NCI-H1105 (cell line): Measurements from ENCODE around the gene GGTLC1.
"Not testable (repeated sequence)": the region's sequence is repeated elsewhere in the genome, so short reads cannot be mapped to it uniquely, and the experiment has no call there.

Experiments
- DNase-seq: peaks from one replicate; lab custom pipeline; 2025; lab: John Stamatoyannopoulos, UW

Gene GGTLC1

DNA sequence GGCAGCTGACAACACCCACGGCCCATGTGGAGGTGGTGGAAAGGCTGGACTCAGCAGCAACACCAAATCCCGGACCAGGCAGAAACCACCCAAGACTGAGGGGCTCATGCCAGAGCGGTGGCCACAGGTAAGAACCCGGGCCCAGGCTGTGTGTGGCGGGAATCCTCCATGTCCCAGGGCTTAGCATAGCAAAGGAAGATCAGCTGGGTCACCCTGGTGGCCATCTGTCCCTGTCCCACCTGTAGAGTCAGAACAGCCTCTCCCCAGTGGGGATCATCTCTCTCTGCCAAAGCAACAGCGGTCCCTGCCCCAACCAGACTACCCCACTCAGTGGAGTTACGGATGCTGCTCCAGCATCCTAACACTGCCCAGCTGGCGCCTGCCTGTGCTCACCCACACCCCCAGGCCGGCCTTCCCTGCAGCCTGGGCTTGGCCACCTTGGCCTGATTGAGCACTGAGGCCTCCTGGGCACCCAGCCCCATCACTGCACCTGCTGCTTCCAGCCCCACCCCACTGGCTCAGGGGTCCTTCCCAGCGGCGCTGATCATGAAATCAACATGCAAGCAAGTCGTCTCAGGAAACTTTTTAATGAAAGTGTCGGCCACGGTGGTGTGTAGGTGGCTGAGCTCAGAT lies 5.5 kb upstream of the GGTLC1 start:
- DNase-seq = not testable (repeated sequence)

DNA sequence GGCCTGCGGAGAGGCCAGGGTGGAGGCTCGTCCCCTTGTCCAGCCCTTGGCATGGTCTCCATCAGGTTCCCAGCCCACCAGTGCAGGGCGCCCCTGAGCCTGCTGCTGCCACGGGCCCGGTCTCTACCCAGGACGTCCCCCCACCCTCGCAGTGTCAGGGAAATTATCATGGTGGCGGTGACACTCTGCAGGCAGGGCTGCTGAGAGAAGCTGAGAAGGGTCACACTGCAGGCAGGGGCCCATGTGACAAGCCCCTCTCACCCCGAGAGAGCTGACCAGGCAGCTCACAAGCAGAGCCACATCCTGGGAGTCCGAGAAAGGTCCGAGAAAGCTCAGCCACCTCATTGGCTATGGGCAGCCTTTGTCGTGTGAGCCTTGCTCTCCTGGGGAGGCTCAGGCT lies 4.9 kb upstream of the GGTLC1 start:
- DNase-seq = not testable (repeated sequence)

GRCh38 chr20:23990296-23990695 lies 1.7 kb upstream of the GGTLC1 start:
- not testable (repeated sequence) for DNase-seq

GRCh38 chr20:23988966-23989365 lies 387 bp upstream of the GGTLC1 start:
- DNase-seq = not testable (repeated sequence)

DNA sequence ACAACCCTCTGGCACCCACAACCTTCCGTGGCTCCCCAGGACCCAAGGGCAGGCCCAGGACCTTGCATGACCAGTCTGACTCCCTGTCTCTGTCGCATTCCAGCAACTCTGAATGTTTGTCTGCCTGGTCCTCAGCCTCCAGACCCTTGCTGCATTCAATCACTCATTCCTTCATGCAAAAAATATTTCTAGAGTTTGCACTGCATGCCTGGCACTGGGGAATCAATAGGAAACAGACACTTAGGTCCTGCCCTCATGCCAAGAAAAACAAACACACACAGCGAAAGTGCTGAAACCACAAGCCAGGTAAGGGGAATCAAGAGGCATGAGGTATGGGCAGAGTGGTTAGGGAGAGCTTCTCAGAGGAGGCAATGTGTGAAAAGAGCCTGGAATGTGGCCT lies 1.9 kb downstream of the GGTLC1 start:
- not testable (repeated sequence) for DNase-seq

DNA sequence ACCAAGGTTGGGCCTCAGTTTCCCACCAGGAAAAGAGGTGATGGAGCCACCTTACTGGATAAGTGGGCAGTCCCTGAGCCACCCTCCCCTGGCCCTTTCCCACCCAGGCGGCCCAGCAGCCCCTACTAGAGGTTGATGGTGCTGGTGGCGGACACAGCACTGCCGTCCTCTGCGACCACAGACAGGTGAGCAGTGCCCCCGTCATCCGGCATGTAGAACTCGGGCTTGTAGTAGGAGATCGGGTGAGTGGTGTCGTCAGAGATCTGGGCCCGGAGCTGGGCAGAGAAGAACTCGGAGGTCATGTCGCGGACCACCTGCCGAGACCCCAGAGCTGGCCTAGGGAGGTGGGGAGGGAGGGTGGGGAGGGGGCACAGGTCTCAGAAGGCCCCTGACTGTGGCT lies 2.3 kb downstream of the GGTLC1 start:
- not testable (repeated sequence) for DNase-seq

- DNase-seq = not testable (repeated sequence)
Measured at GRCh38 chr20:23985790-23986225, 2.8 kb downstream of the GGTLC1 start.

- DNase-seq = not testable (repeated sequence)
Measured at GRCh38 chr20:23985066-23985789, 3.4 kb downstream of the GGTLC1 start.

DNA sequence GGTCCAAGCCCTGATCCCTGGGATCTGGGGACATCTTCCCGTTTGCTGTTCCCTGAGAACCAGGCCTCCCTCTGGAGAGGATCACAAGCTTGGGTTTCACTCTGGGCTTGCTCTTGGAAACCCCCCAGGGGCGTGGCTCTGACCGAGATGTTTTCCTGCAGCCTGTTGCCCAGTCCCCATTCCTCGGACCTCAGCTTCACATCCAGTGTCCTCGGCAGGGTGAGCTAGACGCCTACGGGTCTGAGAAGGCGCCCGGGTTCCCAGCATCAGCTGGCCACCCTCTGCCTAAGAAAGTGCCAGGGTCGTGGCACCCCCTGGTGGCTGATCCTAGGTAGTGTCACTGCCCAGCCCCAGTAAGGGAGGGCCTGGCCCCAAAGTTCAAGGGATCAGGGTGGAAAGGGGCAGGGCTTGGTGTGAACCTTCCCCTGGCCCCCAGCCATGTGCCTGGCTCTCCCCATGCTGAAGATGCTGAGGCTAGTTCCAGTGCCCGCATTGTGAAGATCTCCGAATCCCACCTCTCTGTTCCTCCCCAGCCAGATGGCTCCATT lies 4.0 kb downstream of the GGTLC1 start:
- DNase-seq = not testable (repeated sequence)

DNA sequence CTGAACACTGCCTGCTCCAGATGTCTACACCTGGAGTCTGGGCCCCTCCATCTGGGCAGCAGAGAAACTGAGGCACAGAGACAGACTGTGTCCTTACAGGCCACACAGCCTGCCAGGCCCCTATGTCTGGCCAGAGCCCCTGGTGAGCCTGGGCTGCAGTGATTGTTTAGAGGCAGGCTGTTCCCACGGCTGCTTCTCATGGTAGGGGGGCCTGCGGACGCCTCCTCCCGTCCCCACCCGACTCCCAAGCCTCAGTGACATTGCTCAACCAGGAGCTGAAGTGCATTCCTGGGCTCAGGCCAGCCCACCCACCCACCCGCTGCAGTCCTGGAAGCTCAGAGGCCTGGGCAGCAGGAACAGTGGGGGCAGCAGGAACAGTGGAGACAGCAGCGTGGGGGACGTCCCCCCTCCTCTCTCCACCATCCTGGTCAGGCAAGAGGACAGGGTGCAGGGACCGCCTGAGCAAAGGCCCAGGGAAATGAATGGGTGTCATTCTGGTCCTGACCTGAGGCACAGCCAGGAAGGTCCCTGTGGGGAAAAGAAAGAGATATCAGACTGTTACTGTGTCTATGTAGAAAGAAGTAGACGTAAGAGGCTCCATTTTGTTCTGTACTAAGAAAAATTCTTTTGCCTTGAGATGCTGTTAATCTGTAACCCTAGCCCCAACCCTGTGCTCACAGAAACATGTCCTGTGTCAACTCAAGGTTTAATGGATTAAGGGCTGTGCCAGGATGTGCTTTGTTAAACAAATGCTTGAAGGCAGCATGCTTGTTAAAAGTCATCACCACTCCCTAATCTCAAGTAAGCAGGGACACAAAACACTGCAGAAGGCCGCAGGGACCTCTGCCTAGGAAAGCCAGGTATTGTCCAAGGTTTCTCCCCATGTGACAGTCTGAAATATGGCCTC lies 6.2 kb downstream of the GGTLC1 start:
- DNase-seq = not testable (repeated sequence)

- not testable (repeated sequence) for DNase-seq
Measured at GRCh38 chr20:23981526-23981925, 7.1 kb downstream of the GGTLC1 start.

- not testable (repeated sequence) for DNase-seq
Measured at GRCh38 chr20:23981014-23981413, 7.6 kb downstream of the GGTLC1 start.

DNA sequence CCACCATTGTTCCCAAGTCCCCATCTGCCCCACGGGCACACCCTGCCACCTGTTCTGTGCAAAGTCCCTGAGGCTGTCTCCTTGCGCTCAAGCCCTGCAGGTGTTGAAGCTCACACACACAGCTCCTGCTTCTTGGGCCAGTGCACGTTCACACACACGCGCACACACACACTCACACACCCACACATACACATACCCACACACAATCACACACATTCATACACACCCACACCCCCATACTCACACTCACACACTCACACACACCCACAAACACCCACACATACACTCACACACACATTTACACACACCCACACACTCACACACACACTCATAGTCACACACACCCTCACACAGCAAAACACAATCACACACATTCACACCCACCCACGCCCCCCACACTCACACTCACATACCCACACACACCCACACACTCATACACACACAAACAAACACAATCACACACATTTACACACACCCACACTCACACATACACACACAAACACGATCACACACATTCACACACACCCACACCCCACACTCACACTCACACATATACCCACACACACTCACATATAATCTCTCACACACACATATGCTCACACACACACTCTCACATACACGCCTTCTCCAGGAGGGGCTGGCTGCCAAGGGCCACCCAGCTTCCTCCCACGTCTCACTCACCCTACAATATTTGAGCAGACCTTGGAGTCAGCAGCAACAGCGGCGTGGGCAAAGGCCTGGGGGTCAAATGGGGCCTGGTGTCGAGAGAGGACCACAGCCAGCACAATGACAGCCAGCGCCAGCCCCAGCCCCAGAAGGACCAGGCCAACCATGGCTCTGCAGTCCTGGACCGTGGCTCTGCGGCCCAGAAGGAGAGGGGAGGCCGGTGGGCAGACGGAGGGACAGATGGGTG lies 8.4 kb downstream of the GGTLC1 start:
- not testable (repeated sequence) for DNase-seq

DNA sequence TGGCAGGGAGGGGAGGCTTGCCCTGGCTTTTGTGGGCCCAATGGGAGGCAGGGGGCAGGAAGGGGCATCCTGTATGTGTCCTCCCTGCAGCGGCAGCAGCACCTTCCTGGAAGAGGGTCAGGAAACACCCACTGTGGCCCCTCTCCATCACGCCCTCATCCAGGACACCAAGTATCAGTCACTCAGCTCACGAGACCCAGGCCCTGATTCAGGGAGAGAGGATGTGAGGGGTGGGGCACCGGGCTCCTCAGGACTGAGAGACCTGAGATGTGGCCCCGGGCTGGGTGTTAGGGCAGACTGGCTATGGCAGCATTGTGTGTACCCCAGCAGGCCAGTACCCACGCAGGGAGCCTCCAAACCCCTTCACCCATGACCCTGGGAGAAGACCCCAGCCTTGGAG lies 9.2 kb downstream of the GGTLC1 start:
- DNase-seq = not testable (repeated sequence)

- DNase-seq = not testable (repeated sequence)
Measured at GRCh38 chr20:23978457-23978856, 10.1 kb downstream of the GGTLC1 start.

- DNase-seq = no peak
Measured at GRCh38 chr20:23974966-23975365, 13.6 kb downstream of the GGTLC1 start.

DNA sequence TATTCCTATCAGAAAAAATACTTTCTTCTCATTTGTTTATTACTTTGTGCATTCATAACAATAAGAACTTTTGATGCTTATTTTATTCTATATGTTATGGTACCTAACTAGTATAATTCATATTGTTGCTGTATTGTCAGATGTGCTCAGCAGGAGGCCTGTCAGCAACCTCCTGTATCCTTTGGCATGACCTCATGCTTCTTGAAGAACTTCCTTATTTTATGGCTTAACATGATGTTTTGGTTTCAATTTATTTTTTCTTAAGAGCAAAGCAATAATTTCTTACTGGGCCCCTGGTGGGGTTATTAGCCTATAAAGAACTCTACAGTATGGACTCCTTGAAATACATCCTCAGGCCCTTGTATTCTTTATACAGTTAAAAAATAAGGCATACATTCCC lies 17.3 kb downstream of the GGTLC1 start:
- no peak for DNase-seq

- DNase-seq = no peak
Measured at GRCh38 chr20:23970049-23970448, 18.5 kb downstream of the GGTLC1 start.

DNA sequence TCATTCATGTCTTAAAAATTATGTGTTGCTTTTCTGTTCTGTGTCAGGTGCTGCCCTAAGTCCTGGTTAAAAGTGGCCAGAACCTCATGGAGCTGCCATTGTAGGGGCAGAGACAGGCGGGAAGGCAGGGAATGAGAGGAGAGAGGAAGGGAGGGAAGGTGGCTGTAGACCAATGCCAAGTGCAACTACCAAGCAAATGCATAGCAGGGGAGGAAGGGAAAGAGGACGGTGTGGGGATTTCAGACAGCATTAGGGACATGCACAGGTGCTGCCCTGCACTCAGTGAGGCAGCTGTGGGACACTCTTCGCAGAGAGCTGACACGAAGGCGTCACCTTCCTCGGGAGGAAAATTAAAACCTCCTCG lies 21.0 kb downstream of the GGTLC1 start:
- no peak for DNase-seq

DNA sequence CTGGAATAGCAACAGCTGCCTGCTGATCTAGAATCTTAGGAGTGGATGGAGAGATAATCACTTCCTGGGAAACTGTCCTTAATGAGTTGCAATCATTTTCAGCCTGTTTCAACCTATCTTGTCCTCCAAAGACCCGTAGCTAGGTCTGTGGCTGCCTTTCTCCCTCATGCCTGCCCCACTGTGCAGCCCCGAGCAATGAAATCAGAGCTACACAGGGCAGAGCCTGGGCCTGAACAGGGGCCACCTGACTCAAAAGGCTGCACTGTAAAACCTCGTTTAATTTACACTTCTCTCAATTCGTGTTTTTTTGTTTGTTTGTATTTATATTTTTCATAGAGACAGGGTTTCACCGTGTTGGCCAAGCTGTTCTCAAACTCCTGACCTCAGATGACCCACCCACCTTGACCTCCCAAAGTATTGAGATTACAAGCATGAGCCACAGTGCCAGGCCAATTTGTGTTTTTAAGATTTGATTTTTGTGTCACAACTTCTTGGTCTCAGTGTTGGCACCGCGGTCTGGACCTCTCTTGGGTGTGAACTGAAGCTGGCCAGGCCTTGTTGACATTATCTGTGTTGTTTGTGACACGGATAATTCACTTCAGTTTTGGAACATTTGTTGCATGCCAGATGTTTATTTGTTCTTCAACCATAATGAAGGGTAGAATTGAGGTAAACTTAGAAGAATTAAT lies 21.5 kb downstream of the GGTLC1 start:
- no peak for DNase-seq

- no peak for DNase-seq
Measured at GRCh38 chr20:23966298-23966697, 22.3 kb downstream of the GGTLC1 start.
